ENCODE measurements around the gene TMPRSS9.
"Not testable (repeated sequence)": the region's sequence is repeated elsewhere in the genome, so short reads cannot be mapped to it uniquely, and the experiment has no call there.

TMPRSS9 gene

DNA sequence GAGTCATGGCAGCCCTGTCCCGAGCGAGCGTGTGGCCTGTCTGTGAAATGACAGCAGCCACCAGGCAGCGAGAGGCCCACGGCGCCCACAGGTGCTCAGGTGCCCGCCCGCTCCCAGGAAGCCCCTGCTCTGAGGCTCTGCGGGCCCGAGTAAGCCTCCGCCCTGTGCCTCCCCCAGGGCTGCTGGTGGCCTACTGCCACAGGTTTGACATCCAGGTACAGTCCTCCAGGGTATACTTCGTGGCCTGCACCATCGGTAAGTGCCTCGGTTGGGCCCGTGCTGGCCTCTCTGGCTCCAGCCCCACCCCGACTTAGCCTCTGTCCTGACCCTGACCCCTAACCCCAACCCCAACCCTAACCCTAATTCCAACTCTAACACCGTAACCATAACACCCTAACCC, 15.0 kb upstream of the TMPRSS9 start:
- in situ Hi-C loops (cut with MboI; ENCODE audit: low pct_unique_long_range_greater_than_20kb, low sequenced_read_pairs, unreplicated experiment) = no loop called here
- TF ChIP-seq, protein P1, sequence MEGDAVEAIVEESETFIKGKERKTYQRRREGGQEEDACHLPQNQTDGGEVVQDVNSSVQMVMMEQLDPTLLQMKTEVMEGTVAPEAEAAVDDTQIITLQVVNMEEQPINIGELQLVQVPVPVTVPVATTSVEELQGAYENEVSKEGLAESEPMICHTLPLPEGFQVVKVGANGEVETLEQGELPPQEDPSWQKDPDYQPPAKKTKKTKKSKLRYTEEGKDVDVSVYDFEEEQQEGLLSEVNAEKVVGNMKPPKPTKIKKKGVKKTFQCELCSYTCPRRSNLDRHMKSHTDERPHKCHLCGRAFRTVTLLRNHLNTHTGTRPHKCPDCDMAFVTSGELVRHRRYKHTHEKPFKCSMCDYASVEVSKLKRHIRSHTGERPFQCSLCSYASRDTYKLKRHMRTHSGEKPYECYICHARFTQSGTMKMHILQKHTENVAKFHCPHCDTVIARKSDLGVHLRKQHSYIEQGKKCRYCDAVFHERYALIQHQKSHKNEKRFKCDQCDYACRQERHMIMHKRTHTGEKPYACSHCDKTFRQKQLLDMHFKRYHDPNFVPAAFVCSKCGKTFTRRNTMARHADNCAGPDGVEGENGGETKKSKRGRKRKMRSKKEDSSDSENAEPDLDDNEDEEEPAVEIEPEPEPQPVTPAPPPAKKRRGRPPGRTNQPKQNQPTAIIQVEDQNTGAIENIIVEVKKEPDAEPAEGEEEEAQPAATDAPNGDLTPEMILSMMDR (IDR thresholded peaks at IDR 0.05; ENCODE audit: extremely low read depth, insufficient read depth, missing control alignments) = no peak
- no peak for DNase-seq (ENCODE audit: low spot score)

DNA sequence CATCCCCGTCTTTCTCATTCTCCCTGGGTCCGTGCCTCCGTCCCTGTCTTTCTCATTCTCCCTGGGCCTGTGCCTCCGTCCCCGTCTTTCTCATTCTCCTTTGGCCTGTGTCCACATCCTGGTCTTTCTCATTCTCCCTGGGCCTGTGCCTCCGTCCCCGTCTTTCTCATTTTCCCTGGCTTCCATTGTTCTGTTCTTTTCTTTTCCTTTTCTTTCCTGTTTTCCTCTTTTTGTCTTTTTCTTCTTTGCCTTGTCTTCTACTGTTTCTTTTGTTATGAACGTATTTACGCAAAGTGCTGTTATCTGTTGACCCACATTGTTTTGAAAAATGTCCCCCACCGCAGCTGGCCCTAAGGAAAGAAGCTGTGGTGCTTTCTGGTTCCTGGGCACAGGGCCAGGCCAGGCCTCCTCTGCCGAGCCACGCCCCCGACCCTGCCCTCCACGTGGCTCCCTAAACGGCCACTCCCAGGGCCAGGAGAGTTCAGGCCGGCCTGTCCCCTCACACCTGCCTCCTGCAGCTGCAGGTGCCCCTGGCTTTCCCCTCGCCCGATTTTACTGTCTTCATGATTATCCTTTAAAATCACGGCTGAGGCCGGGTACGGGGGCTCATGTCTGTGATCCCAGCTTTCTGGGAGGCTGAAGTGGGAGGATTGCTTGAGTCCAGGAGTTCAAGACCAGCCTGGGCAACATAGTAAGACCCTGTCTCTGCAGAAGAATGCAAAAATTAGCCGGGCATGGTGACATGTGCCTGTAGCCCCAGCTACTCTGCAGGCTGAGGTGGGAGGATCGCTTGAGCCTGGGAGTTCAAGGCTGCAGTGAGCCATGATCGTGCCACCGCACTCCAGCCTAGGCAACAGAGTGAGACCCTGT, 14.0 kb upstream of the TMPRSS9 start:
- in situ Hi-C loops (cut with MboI; ENCODE audit: low pct_unique_long_range_greater_than_20kb, low sequenced_read_pairs, unreplicated experiment) = no loop called here
- no peak for DNase-seq (ENCODE audit: low spot score)
- TF ChIP-seq, protein P1 (IDR thresholded peaks at IDR 0.05; ENCODE audit: extremely low read depth, insufficient read depth, missing control alignments) = no peak

DNA sequence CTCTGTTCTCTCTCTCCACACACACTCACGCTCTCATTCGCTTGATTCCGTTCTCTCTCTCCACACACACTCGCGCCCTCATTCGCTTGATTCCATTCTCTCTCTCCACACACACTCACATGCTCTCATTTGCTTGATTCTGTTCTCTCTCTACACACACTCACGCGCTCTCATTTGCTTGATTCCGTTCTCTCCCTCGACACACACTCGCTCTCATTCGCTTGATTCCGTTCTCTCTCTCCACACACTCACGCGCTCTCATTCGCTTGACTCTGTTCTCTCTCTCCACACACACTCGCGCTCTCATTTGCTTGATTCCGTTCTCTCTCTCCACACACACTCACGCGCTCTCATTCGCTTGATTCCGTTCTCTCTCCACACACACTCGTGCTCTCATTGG, 10.2 kb upstream of the TMPRSS9 start:
- in situ Hi-C loops (cut with MboI; ENCODE audit: low pct_unique_long_range_greater_than_20kb, low sequenced_read_pairs, unreplicated experiment); DNase-seq (ENCODE audit: low spot score): not testable (repeated sequence)

DNA sequence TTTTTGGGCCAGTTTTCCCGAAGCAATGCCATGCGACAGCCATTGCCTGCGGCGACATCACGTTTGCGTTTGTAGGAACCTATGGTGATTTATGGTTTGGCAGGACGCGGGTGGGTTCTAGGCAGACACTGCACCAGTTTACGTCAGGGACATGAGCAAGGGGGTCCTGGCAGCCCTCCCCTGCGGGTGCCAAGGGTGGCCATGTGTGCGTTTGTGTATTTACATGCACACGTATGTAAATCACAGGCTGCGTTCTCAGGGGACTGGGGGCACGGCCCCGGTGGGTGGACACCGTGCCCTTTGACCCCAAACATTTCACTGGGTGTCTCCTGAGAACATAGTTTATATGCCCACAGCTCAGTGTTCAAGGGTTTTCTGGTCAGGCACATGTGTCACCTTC, 9.4 kb upstream of the TMPRSS9 start:
- in situ Hi-C loops (cut with MboI; ENCODE audit: low pct_unique_long_range_greater_than_20kb, low sequenced_read_pairs, unreplicated experiment) = no loop called here
- DNase-seq (ENCODE audit: low spot score) = no peak
- TF ChIP-seq, protein P1 (IDR thresholded peaks at IDR 0.05; ENCODE audit: extremely low read depth, insufficient read depth, missing control alignments) = no peak

DNA sequence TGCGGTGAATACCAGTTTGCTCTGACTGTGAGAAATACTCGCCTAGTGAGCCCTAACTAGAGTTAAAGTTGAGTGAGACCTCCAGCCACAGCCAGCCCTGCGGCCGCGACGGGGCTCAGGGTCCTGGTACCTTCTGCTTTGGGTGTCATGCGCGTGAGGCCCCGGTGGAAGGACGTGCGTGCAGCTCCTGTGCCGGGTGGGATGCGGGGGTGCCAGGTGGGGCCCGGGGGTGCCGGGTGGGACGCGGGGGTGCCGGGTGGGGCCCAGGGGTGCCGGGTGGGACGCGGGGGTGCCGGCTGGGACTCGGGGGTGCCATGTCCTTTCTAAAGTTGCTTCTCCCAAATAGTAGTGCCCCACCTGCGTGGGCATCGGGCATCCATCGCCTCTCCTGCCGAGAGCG, 8.5 kb upstream of the TMPRSS9 start:
- TF ChIP-seq, protein P1 (IDR thresholded peaks at IDR 0.05; ENCODE audit: extremely low read depth, insufficient read depth, missing control alignments) = no peak
- DNase-seq (ENCODE audit: low spot score) = no peak
- in situ Hi-C loops (cut with MboI; ENCODE audit: low pct_unique_long_range_greater_than_20kb, low sequenced_read_pairs, unreplicated experiment) = no loop called here

DNA sequence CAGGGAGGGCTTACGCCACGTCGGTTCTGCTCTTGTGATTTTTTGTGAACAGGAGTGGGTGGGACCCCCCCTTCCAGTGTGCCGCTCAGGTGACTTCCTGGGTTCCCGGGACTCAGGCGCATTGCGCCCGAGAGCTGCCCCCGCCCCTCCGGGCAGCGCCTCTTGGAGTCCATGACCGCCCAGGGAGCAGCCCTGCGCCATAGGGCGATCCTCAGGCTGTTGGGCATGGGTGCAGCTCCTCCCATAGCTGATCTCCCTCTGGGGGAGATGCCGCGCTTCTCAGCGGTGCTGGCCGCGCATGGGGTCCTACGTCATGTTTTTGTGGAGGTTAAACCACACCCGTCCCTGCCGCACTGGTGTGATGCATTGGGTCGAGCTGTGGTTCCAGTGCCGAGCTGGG, 7.9 kb upstream of the TMPRSS9 start:
- no peak for DNase-seq (ENCODE audit: low spot score)
- in situ Hi-C loops (cut with MboI; ENCODE audit: low pct_unique_long_range_greater_than_20kb, low sequenced_read_pairs, unreplicated experiment) = no loop called here
- TF ChIP-seq, protein P1 (IDR thresholded peaks at IDR 0.05; ENCODE audit: extremely low read depth, insufficient read depth, missing control alignments) = no peak

DNA sequence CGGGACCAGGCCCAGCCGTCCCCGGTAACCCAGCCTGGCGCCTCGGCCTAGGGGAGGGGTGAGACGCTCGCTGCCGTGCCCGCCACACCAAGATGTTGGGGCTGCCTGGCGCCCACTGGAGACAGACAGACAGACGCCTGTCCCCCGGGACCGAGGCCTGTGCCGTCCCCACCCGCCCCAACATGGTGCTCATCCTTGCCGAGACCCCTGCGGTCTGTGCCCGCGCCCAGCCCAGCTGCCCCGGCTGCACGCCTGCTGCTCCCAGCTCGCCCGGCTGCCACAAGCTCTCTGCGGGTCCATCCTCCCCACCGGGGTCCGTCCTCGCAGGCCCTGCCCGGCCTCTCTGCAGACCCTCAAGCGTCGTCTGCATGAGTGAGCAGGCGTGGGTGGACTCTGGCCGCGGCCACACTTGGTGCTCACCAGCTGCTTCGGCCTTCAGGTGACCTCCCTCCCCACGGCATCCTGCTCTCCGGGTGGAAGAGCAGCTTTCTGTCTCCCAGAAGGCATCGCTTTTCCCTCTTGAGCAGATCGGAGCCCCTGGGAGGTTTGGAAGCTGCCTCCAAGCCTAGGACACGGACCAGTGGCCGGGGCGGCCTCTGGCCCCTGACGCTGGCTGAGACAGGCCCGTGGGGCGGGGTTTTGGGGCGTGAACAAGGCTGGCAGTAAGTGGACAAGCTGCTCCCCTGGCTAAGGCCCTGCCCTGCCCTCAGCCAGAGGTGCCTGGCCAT, 6.7 kb upstream of the TMPRSS9 start:
- TF ChIP-seq, protein P1 (IDR thresholded peaks at IDR 0.05; ENCODE audit: extremely low read depth, insufficient read depth, missing control alignments) = no peak
- in situ Hi-C loops (cut with MboI; ENCODE audit: low pct_unique_long_range_greater_than_20kb, low sequenced_read_pairs, unreplicated experiment) = no loop called here
- no peak for DNase-seq (ENCODE audit: low spot score)

Measured in GM13977 (cell line).